Coronary artery (tissue), 2 donors: ENCODE data around the gene BHMT.
"Not testable (repeated sequence)": the region's sequence is repeated elsewhere in the genome, so short reads cannot be mapped to it uniquely, and the experiment has no call there.

Source experiments
- DNase-seq: peaks from one replicate; pipeline ENCODE4 v3.0.0-alpha.2; 2017; ENCODE audit warnings: low spot score
- H3K27ac ChIP-seq, 2 donors: fragments of 200-600 bp; sonication (generic); one replicate each; pipeline ENCODE4 v1.5.1; 2016 to 2019
- H3K4me3 ChIP-seq: fragments of 200-600 bp; sonication (generic); 2 replicates; pipeline ENCODE4 v1.5.1; 2016; ENCODE audit warnings: mild to moderate bottlenecking, moderate library complexity
- TF ChIP-seq, protein P1 (sequence below): fragments of 200-600 bp; sonication (generic); IDR thresholded peaks from one replicate; pipeline ENCODE4 v1.5.1; 2019; ENCODE audit warnings: antibody characterized with exemption

The BHMT gene

DNA sequence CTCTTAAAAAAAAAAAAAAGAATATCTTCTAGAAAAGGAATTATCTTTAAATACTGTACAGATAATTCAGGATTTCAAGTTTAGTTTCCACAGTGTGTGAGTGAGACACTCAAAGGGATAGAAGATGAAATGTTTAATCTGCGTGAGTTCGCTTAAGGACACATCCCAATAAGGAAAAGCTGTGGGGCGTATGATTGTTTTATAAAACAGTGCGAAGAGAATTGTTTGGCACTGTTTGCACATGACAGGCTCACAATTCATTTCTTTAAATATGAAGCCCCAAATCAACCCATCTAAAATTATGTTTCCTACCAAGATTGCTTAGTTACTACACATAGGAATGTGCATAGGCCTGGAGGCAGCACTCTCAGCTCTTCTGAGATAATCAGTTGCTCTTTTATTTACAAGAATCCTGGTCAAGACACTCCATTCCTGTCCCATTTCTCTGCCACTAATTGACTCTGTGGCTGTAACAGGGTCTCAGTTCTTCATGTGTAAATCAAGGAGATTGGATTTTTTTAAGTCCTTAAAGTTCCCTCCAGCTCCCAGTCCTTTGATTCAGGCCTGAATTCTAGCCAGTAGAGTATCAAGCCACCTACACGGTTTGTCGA is 60.1 kb downstream of the BHMT start:
- Histone ChIP-seq H3K4me3 (no peak overlapping the region), H3K27ac (no peak overlapping the region)
- DNase-seq, result no peak
- TF ChIP-seq, protein P1, sequence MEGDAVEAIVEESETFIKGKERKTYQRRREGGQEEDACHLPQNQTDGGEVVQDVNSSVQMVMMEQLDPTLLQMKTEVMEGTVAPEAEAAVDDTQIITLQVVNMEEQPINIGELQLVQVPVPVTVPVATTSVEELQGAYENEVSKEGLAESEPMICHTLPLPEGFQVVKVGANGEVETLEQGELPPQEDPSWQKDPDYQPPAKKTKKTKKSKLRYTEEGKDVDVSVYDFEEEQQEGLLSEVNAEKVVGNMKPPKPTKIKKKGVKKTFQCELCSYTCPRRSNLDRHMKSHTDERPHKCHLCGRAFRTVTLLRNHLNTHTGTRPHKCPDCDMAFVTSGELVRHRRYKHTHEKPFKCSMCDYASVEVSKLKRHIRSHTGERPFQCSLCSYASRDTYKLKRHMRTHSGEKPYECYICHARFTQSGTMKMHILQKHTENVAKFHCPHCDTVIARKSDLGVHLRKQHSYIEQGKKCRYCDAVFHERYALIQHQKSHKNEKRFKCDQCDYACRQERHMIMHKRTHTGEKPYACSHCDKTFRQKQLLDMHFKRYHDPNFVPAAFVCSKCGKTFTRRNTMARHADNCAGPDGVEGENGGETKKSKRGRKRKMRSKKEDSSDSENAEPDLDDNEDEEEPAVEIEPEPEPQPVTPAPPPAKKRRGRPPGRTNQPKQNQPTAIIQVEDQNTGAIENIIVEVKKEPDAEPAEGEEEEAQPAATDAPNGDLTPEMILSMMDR, result no peak

DNA sequence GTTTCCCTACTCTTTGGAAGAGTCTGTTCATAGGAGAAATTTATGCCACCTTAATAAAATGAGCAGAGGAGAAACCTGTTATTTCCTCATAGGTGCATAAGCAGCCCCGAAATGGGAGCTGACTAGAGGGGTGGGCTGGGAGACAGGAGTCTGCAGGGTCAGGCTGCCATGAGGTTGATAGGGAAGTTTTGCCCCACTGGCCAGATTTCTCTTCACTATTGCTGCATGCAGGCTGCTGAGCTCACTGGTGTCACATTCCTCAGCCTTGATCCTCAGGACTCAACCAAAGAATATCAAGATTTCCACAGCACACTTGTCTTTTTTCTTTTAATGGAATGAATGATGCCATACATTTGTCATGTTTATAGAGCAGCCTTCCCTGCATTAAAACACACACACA is 60.7 kb downstream of the BHMT start:
- Histone ChIP-seq H3K4me3 (no peak overlapping the region), H3K27ac (no peak overlapping the region)
- no peak for DNase-seq
- TF ChIP-seq, protein P1, result no peak

DNA sequence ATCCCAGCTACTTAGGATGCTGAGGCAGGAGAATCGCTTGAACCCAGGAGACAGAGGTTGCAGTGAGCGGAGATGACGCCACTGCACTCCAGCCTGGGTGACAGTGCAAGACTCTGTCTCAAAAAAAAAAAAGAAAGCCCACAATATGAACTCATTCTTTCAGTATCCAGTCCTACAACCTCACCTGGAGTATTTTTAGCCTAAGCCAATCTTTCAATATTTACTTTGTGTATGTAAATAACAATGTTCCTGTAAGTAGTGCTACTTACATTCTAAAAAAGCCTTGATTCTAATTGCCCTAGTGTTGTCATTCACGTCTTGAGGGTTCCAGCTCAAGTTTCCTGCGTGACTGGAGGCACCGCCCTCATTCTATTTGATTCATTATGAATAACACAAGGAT is 62.0 kb downstream of the BHMT start:
- DNase-seq, result no peak
- H3K27ac ChIP-seq, result no peak overlapping the region
- TF ChIP-seq, protein P1, result no peak
- H3K4me3 ChIP-seq, result no peak overlapping the region

DNA sequence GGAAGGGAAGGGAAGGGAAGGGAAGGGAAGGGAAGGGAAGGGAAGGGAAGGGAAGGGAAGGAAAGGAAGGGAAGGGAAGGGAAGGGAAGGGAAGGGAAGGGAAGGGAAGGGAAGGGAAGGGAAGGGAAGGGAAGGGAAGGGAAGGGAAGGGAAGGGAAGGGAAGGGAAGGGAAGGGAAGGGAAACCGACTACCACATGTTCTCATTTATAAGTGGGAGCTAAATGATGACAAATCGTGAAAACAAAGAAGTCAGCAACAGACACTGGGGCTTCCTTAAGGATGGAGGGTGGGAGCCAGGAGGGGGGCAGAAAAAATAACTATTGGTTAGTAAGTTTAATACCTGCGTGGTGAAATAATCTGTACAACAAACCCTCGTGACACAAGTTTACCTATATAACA is 68.8 kb downstream of the BHMT start:
- H3K4me3 ChIP-seq, H3K27ac ChIP-seq: not testable (repeated sequence)

DNA sequence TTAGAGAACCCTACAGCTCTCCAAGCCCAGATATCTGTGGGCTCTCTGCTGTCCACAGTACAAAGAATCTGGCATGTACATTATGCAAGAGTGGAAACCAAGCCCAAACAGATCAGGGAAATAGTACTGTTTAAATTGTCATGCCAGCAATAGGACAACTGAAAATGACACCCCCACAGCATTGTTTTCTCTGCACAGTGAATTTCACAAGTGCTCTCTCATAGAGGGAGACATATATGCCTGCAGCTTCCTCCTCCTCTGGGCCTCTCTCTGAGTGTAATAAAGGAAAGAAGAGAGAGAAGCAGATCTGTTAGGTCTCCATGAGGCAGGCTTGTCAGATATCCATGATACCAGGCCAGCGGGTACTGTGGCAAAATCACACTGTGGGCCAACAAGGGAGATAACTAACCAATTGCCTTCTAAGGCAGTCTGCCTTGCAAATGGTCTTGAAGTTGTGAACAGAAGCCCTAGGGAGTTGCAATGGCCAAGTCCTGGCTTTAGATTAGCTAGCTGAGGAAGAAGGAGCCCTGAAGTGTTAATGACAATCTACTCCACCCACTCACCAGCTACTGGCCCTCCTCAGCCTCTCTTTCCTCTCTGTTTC is 69.9 kb downstream of the BHMT start:
- Histone ChIP-seq H3K4me3 (no peak overlapping the region), H3K27ac (no peak overlapping the region)
- DNase-seq, result no peak
- TF ChIP-seq, protein P1, result no peak

More for the DNA sequence above, 68.8 kb downstream of the BHMT start:
- DNase-seq, result not testable (repeated sequence)
